Umbilical cord (tissue), 2 donors: ENCODE measurements around the gene HDAC4. TPM values are rescaled to one million over a fixed set of nuclear protein-coding genes. Genes with fewer than 3 reads are reported as not detected.

ENCODE experiments used
- DNase-seq: peaks from one replicate; pipeline ENCODE4 v3.0.0-alpha.2; 2015; ENCODE audit warnings: low spot score
- total RNA-seq: library from RNA; depleted of rRNA; stranded (reverse); fragments of >200 nt; gene quantifications from one replicate; pipeline ENCODE4 v1.2.3, GENCODE V29; 2014; ENCODE audit warnings: low replicate concordance; ENCODE audit not compliant: insufficient read depth

Gene HDAC4
- total RNA-seq, 1 donor from 2014 or later: 99.4 TPM

- no peak for DNase-seq
Observed at GRCh38 chr2:239036819-239037558, 363.8 kb downstream of the HDAC4 start.

- DNase-seq: no peak
Observed at GRCh38 chr2:239035997-239036731, 364.7 kb downstream of the HDAC4 start.

DNA sequence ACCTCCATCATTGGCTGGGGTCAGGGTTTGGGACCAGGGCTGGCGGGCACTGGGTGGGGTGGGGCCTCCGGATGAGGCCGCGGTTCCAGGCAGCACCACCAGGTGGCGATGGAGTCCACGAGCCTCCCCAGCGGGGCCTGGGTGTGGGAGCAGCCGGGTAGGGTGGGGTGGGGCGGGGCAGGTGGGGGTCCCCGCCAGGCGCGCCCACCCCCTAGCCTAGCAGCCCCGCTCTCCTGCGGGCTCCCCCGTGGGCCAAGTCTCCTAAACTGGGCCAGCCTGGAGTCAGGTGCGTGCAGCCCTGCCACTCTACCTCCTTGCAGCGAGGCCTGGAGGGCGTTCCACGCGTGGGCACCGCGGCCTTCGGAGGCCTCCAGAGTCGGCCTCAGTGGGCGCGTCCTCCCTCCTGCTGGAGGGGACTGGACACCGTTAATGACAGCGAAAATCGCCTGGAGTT, 365.4 kb downstream of the HDAC4 start:
- no peak for DNase-seq

- no peak for DNase-seq
Observed at GRCh38 chr2:239034561-239035341, 366.1 kb downstream of the HDAC4 start.

DNA sequence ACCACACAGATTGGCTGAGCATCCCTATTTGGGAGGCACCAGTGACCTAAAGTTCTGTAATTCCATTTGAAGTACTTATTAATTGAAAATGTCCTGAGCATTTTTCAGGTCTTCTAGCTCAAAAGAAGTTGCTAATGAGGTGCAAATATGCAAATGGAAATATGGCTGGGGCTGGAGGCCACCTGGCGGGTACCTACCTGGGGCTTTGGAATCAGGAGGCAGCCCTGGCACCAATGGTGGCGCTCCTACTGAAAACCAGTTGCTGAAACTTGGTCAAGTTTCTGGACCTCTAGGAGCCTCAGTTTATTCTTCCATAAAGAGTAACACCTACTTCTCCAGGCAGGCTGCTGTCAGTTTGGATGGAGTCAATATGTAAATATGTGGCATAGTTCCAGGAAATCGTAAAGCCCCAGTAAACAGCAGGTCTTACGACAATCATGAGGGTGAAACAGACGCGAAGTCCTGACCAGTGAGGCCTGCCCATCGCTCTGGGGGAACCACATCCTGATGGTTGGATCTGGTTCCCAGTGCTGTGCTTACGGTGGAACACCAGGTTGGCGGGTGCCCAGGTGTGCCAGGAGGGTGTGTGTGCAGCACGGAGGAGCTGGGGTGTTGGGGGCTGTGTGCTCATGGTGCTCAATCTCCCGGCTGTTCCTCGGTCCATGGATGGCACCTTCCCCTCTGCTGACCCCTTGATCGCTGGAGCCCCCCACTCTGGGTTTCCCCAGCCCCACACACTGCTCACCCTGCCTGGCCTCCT, 366.8 kb downstream of the HDAC4 start:
- no peak for DNase-seq

- DNase-seq: no peak
Observed at GRCh38 chr2:239029958-239030357, 370.9 kb downstream of the HDAC4 start.

DNA sequence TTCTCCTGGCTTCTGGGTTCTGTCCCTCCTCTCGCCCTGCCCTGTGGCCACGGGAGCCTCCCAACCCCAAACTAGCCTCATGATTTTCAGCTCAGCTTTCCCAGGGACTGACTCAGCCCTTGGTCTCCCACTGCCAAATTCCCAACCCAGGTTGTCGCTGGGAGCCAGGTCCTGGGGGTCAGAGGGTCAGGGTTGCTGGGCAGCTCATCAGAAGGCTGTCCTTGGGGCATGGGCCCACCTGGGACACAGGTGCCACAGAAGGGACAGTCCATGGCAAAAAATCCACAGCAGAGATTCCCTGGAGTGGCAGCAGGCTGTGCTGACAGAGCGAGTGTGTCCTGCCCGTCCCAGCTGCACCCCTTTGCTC, 372.6 kb downstream of the HDAC4 start:
- no peak for DNase-seq

DNA sequence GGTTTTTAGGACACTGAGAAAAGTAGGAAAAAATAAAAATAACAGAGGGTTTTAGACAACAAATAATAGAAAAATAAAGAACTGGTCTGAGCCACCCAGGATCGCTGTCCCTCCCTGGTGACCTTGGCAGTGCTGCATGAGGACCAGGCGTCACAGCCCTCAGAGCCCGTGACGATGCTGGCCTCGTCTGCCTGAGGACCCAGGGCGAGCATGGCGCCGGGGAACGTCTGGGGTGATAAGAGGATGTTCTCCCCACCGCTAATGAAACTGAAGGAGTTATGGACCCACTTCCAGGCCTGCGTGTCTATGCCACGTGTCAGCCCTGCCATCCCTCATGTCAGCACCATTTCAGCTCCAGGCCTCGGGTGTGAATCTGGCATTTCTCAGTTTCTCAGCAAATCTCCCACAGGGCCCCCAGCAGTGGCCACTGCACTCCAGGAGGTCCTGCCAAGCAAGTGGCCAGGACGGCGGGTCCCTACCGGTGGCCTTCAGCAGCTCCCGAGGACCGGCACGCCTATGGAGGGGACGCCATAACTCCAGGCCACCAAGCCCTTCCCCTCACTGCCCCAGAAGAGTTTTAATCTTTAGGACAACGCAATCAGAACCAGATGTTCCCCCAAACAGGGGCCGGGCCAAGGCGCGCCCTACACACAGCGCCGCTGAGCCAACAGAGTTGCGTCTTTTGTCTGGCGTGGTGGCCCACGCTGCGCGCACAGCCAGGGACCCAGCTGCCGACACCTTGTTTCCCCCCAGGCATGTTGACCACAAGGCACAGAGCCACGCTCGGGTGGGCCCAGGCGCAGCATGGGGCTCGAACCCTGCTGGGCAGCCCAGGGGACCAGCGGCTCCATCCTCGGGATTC, 373.2 kb downstream of the HDAC4 start:
- no peak for DNase-seq

DNA sequence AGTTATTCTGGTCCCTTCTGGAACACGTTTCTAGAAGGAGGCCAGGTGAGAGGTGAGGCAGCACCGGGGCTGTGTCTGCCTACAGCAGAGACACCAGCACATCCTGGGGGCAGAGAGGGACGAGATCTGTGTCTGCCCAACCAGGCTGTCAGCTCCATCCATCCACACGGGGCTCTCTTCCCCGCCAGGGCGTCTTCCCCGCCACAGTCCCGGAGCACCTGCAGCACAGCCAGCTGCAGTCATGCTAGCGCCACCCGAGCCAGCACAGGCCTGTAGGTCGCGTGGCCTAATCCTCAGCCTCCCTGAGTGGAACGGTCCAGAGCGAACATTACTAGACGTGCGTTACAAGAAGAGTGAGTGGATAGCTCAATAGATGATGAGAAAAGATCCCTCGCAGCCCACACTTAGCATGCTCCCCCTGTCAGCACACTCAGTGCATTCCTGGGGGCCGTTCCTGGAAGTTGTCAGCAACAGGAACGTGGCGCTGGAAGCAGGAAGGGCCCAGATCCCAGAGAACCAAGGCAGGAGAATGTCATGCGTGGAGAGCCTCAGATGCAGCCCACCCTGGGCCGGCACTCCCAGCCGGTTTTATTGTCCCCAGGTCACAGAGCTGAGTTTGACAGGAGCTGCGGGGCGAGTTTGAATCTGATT, 374.0 kb downstream of the HDAC4 start:
- DNase-seq: peak; percentile 61

DNA sequence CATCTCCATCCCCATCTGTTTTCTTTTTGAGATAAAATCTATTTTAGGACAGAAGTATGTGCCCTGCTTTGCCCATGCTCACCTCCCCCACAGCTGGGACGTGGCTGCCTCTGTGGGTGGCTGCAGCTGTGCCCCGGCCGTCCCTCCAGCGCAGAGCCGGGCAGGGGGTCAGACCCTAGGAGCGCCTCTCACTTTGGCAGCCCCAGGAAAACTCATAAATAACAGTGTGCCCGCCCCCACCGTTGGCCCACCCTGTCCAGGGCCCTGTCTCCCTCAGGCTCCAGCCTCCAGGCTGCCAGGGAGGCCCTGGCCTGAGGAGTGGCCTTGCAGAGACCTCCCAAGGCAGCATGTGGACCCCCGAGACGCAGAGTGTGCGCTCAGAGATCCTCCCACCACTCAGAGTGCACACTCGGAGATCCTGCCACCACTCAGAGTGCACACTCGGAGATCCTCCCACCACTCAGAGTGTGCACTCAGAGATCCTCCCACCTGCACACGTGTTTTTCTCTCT, 374.8 kb downstream of the HDAC4 start:
- peak; percentile 83 for DNase-seq

DNA sequence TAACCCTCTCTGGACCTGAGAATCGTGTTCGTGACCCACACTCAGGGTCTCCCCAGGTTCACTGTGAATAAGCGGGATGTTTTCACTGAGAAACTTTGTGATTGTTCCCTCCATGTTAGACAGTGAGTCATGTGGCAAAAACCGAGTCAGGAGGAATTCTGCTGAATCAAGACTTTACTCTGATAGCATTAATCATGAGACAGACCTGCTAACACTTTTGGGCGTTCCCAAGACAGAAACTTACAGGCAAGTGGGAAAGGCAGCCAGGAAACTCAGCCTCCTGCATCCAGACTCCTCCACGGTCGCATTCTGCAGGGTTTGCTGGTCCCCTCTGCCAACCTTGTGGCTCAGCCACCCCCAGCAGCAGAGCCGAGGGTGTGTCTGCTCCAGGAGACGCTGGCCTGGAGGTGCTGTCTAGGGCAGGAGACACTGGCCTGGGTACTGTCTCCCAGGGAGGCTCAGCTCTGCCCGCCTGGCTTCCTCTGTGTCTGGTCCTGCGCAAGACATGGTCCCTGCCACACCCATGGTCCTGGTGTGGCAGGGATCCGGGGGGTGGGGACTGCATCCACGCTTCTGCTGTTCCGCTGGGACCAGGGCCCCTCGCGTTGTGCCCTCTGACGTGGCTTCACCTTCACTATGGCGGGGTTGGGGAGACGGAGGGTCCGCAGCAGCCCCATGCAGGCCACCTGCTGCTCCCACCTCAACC, 375.6 kb downstream of the HDAC4 start:
- DNase-seq: peak; percentile 95

GRCh38 chr2:239024226-239024625, 376.6 kb downstream of the HDAC4 start:
- DNase-seq: no peak

GRCh38 chr2:239022437-239023260, 378.2 kb downstream of the HDAC4 start:
- DNase-seq: no peak

- DNase-seq: no peak
Observed at GRCh38 chr2:239021651-239022436, 379.0 kb downstream of the HDAC4 start.

DNA sequence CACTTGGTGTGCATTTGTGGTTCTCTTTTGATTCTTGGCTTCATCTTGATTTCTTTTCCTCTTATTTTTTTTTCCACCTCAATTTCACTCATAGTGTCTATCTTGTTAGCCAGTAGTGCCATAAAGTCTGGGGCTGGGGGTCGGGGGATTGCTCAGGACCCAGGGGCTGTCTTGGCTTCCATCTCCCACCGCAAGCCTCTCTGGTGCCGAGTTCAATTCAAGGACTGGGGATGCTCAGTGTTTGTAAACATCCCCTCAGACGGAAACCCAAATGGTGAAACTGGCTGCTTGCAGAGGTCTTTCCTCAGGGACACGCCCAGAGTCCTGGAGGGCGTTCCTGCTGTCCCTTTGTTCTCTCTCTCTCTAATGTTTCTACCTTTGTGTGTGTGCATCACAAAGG, 379.6 kb downstream of the HDAC4 start:
- no peak for DNase-seq

GRCh38 chr2:239020541-239021041, 380.2 kb downstream of the HDAC4 start:
- DNase-seq: no peak

DNA sequence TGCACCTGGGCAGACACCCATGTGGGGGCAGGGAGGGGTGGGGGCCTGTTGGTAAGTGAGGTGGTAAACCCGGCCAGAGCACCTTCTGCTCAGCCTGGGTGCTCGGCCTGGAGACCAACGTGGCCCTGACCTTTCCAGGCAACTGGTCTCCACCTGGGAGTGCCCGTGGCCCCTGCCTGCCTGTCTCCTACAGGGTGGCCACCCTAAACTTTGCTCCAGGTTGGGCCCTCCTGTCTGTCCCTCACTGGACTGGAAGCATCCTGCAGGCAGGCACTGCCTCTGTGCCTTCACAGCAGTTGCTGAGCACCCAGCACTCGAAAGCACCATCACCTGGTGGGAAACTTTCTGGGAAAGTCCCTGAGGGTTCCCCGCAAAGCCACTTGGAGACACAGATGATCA, 381.6 kb downstream of the HDAC4 start:
- DNase-seq: no peak
